Lung microvascular endothelial cell (primary cell): ENCODE results near the gene GSDME. TPM values are rescaled to one million over a fixed set of nuclear protein-coding genes. Genes with fewer than 3 reads are reported as not detected.
"Not testable (repeated sequence)": the region's sequence is repeated elsewhere in the genome, so short reads cannot be mapped to it uniquely, and the experiment has no call there.

Source experiments
- DNase-seq, 2 donors: peaks; one replicate each; pipeline versions ENCODE4 v3.0.0 to v3.0.0-alpha.2; 2010; ENCODE audit warnings: low read depth in 2 of 2
- total RNA-seq: library from RNA; depleted of rRNA; stranded (reverse); fragments of >200 nt; gene quantifications from 2 replicates; pipeline ENCODE4 v1.2.1, GENCODE V29; 2014

The GSDME gene
- 8.3 and 22.2 TPM in 2 replicates for total RNA-seq

DNA sequence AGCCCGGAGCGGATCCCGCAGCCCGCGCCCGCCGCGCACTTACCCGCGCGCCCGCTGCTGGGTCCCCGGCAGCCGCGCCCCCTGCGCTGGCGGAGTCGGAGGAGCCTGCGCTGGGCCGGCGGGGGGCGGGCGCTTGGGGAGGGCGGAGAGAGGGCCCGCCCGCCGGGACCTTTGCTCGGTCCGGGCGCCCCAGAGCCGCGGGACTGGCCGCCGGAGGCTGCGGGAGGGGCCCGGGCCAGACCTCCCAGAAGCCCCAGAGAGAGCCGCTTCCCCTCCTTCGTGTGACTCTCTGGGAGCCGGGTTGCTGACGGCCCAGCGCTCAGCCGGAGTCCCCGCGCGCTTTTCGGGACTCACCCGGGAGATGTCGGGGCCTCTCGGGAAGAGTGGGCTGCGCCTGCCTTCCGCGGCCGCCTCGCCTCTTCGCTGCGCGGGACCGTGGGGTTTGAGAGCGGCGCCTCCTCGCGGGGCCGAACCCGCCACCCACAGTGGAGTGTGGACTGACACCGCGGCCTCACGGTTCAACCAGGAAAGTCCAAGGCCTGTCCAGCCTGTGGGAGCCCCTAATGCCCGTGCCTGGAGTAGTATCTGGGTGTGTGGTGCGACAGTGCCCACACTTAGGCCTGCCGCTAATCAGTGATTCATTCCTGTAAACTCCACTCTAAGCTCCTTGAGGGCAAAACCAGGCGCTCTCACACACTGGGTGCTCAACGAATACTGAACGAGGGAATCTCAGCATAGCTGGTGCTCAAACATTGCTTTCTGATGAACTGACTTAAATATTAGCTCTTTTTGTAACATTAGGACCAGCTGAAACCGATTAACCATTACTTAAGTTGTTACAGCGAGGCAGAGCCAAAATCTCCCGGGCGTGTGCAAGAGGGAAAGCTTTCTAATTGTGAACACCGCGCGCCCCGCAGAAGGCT lies at the start of gene GSDME:
GSDME (minus strand) TSS at position 112 of the 923 bp plus-strand sequence. CDS start 7,690 bp downstream, outside the sequence.
- DNase-seq, result peak; percentile 58 to 65

- no peak for DNase-seq
Observed at GRCh38 chr7:24802300-24802699, 45.0 kb upstream of the GSDME start.

DNA sequence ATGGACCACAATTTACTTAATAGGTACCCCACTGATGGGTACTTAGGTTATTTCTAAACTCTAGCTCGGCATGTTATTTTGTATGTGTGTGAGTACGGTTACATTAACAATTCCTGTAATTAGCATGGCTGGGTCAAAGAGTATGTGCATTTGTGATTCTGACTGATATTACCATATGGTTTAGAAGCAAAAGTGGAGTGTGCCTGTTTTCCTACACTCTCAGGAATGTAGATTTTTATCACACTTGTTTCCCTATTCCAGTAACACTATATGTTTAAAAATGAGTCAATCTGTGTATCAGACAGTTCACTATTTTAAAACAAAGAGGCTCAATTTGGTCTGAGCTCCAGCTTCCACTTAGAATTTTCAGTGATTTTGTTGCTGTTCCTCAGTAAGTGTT lies 44.6 kb upstream of the GSDME start:
- DNase-seq, result no peak

GRCh38 chr7:24800667-24801066 lies 43.4 kb upstream of the GSDME start:
- no peak for DNase-seq

GRCh38 chr7:24800073-24800472 lies 42.8 kb upstream of the GSDME start:
- DNase-seq, result no peak

- DNase-seq, result no peak
Observed at GRCh38 chr7:24799506-24799905, 42.2 kb upstream of the GSDME start.

- no peak for DNase-seq
Observed at GRCh38 chr7:24798261-24798660, 41.0 kb upstream of the GSDME start.

DNA sequence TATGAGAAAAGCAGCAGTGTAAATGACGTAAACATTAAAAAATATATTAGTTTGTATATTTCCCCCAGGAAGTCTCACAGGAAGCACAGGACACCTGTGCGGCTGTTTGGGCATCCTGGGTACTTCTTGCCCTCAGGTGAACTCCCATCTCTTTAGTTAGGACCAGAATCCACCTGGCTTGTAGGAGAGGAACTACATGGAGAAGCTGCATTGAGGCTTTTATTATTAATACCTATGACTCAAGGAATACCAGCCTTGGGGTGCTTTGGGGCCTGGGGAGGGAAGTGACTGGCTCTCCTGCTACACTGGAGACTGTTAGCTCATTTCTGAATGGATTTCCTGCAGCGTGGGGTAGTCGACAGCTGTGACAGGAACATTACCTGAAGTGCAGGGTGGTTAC lies 40.0 kb upstream of the GSDME start:
- no peak for DNase-seq

- DNase-seq, result no peak
Observed at GRCh38 chr7:24795407-24795767, 38.1 kb upstream of the GSDME start.

DNA sequence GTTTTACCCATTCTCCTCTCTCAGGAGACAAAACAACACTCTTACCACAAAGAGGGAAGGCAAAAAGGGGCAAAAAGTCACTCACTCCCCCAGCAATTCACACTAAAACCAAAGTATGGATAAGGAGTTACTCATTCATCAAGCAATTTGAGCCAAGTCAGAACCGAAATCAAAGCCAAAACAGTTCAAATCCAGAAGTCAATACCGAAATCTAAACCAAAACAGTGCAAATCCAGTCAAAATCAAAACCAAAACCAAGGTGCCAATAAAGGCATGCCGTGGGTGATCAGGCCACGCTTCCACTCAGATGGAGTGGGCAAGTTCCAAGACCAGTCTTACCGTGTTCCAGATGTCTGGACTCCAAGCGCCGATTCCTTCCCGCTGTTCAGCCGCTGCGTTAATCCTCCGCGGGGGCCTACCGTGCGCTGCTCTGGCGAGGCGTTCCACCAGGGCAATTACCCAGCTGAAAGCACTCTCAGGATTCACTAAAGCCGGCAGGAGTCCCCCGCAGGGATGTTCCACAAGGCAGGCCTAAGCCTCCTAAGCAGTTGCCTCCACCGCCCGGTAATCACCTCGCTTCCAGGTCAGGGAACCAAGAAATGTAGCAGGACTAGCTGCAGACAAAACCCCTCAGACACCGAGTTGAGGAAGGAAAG lies 37.6 kb upstream of the GSDME start:
- not testable (repeated sequence) for DNase-seq

DNA sequence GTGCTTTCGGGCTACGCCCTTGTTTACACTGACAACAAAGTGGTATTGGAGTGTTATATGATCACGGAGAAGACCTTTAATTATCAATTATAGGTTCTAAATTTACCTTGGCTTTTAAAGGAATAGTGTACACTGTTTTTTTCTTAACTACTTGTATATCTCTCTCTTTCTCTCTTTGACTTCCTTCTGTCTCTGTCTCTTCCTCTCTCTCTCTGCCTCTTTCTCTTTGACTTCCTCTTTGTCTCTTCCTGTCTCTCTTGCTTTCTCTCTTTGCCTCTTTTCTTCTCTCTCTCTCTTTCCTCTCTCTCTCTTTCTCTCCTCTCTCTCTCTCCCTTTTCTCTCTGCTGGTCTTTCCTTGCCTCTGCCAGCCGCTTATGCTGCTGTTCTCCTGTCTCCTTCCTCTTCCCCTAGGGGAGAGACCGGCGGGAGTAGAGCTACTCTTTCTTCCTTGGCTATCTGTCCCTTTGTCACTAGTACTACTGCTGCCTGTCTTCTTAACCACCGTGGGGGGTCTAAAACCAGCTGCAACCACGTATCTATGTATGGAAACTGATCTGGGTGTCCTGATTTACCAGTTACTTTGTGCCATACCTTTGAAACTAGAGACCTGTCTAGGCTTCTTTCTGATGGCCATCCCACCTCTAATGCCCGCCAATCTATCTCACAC lies 36.9 kb upstream of the GSDME start:
- DNase-seq, result no peak

DNA sequence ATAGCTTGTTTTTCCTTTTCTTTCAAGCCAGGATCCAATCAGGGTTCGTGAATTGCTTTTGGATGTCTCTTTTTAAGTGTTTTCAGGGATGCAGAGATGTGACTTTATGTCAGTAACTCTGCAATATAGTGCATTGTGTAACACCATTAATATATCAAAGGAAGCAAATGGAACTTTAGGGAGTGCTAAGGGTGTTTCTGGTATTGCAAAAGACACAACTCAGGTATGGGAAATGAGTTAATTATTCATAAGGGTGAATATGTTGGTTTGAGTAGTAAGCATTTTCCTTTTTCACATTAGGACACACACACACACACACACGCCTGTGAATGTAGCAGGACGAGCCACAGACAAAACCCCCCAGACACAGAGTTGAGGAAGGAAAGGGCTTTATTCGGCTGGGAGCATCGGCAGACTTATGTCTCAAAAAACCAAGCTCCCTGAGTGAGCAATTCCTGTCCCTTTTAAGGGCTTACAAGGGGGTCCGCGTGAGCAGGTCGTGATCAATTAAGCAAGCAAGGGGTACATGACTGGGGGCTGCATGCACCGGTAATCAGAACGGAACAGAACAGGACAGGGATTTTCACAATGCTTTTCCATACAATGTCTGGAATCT lies 31.8 kb upstream of the GSDME start:
- DNase-seq, result no peak

GRCh38 chr7:24788075-24788474 lies 30.8 kb upstream of the GSDME start:
- no peak for DNase-seq

GRCh38 chr7:24786941-24787340 lies 29.7 kb upstream of the GSDME start:
- DNase-seq, result peak; percentile 88 to 96

DNA sequence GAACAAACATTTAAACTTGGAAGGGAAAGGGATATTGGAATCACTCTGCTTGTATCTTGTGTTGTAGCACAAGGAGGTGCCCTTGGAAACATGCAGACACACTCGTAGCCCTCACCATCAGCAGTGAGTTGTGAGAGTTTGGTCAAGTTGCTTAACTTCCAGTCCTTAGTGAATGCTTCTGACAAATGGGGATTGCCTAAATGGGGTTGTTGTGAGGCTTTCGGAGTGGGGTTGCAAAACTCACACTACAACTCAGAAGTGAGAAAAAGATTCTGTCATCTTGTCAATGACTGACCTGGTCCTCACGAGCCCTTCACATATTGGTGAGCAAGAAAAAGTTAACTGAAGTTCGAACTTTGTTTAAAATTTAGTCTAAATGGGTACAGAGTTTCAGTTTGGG lies 29.0 kb upstream of the GSDME start:
- no peak for DNase-seq

GRCh38 chr7:24784277-24784676 lies 27.0 kb upstream of the GSDME start:
- DNase-seq, result no peak

DNA sequence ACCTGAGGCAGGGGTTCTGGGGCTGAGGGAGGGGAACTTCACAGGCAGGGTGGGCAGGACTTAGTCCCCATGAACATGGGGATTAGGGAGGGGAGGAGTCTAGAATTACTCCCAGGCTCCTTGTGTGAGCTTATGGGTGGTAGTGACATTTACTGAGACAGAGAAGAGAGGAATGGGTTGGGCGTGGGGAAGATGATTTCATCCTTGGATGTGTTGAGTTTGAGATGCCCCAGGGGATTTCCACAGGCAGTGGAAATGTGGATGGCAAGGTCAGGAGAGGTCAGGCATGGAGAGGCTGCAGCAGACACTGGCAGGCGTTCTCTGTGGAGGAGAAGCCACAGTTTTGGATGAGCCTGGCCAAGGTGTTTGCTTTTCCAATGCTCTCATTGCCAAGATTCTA lies 26.4 kb upstream of the GSDME start:
- no peak for DNase-seq

GRCh38 chr7:24781106-24781505 lies 23.8 kb upstream of the GSDME start:
- no peak for DNase-seq

DNA sequence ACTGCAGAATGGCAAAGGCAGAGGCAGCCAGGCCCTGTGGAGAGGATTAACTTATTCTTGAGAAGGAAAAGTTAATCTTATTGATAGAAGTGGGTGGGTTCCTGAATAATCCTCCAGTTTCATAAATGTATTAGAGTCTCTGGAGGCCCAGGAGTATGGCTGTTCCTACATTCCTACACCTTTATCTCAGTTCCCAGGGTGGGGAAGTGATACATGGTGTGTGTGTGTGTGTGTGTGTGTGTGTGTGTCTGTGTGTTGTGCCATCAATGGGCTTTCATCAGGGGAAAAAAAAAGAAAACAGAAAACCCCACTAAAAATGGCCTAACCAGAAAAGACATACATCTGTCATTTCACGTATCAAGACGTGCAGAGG lies 22.0 kb upstream of the GSDME start:
- no peak for DNase-seq

DNA sequence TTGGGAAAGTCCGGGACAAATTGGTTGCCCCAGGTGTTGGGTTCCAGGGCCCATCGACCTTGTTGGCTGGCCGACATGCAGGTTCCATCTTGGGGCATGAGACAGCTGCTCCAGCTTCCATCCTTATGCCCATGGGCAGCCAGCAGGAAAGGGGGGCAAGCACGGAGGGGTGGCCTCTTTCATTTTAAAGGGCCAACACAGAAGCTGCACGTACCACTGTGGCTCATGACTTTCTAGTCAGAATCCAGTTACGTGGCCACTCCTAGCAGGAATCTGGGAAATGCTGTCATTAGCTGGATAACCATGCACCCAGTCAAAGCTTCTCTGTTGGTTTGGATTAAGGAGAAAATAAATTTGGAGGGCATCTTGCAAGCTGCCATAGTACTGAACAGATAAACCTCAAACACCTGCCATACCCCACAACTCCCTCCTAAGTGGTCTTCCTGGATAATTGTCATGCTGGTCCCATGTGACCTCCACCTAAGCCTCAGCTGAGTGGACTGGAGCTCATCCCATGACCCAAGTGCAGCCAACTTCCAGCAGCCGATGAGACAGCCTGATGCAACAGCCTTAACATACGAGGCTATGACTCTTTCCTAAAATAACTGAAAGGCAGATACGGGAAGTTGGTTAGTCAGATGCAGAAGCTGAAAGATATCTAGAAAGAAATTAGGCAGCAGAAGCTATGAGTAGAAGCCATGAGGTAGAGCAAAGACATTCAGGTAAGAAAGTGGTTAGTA lies 21.4 kb upstream of the GSDME start:
- peak in 1 of 2 donors; percentile 50 for DNase-seq

GRCh38 chr7:24777806-24778205 lies 20.5 kb upstream of the GSDME start:
- DNase-seq, result no peak
